HG02642 (cell line): ENCODE results near the gene KRT10.
"Not testable (repeated sequence)": the region's sequence is repeated elsewhere in the genome, so short reads cannot be mapped to it uniquely, and the experiment has no call there.

ENCODE experiments used
- ATAC-seq: cut with Tn5 transposase; IDR thresholded peaks from one replicate; pipeline ENCODE4 v1.9.1; 2021; ENCODE audit warnings: mild to moderate bottlenecking; ENCODE audit not compliant: unreplicated experiment, poor library complexity

Gene KRT10

GRCh38 chr17:40822132-40822812 is at the start of gene KRT10:
Gene KRT10, minus strand, starts transcription at chr17:40822614. Its CDS starts 29 bp downstream, at chr17:40822585.
- no peak for ATAC-seq

GRCh38 chr17:40871316-40871715 is 48.9 kb upstream of the KRT10 start:
- ATAC-seq, result no peak

GRCh38 chr17:40870136-40870535 is 47.7 kb upstream of the KRT10 start:
- no peak for ATAC-seq

GRCh38 chr17:40866838-40867237 is 44.4 kb upstream of the KRT10 start, which contains the start of gene KRT12:
Gene KRT12, minus strand, starts transcription at chr17:40867223. Its CDS starts 37 bp downstream, at chr17:40867186.
- ATAC-seq, result no peak

- ATAC-seq, result no peak
Observed at GRCh38 chr17:40864661-40865390, 42.4 kb upstream of the KRT10 start.

- no peak for ATAC-seq
Observed at GRCh38 chr17:40862985-40863733, 40.7 kb upstream of the KRT10 start.

GRCh38 chr17:40859536-40859935 is 37.1 kb upstream of the KRT10 start:
- ATAC-seq, result no peak

GRCh38 chr17:40858667-40859066 is 36.3 kb upstream of the KRT10 start:
- not testable (repeated sequence) for ATAC-seq

- no peak for ATAC-seq
Observed at GRCh38 chr17:40857535-40857934, 35.1 kb upstream of the KRT10 start.

- no peak for ATAC-seq
Observed at GRCh38 chr17:40854175-40854814, 31.9 kb upstream of the KRT10 start.

GRCh38 chr17:40852364-40852763 is 29.9 kb upstream of the KRT10 start:
- no peak for ATAC-seq

- no peak for ATAC-seq
Observed at GRCh38 chr17:40850293-40850972, 28.0 kb upstream of the KRT10 start.

- ATAC-seq, result no peak
Observed at GRCh38 chr17:40849723-40850122, 27.3 kb upstream of the KRT10 start.

- ATAC-seq, result no peak
Observed at GRCh38 chr17:40848583-40849235, 26.3 kb upstream of the KRT10 start.

- no peak for ATAC-seq
Observed at GRCh38 chr17:40846515-40847144, 24.2 kb upstream of the KRT10 start.

- ATAC-seq, result no peak
Observed at GRCh38 chr17:40844671-40845107, 22.3 kb upstream of the KRT10 start.

GRCh38 chr17:40843242-40843641 is 20.8 kb upstream of the KRT10 start:
- ATAC-seq, result no peak

GRCh38 chr17:40841246-40841645 is 18.8 kb upstream of the KRT10 start:
- ATAC-seq, result no peak

- ATAC-seq, result no peak
Observed at GRCh38 chr17:40839194-40839593, 16.8 kb upstream of the KRT10 start.
